ENCODE data around the gene SLC9A5. TPM values are rescaled to one million over a fixed set of nuclear protein-coding genes. Genes with fewer than 3 reads are reported as not detected.

The SLC9A5 gene
- total and polyA plus RNA-seq, 9 of the 15 experiments (the other 6 are each of a cell fraction or from before 2014, with no cell fraction given), result 0.06 to 3.1 (median 1.2) TPM

- TF ChIP-seq ZBTB33 (CRISPR knock-in tag; IDR thresholded peaks at IDR 0.05) (peak; percentile 44; the same call in 1 of the 2 replicates), ZC3H11A (IDR thresholded peaks at IDR 0.05; ENCODE audit: low read depth, low read length) (peak; percentile 18; the same call in 1 of the 2 replicates), TCF15 (CRISPR knock-in tag; IDR thresholded peaks at IDR 0.05) (no peak), CBFB (CRISPR knock-in tag; IDR thresholded peaks at IDR 0.05) (no peak), REST (IDR thresholded peaks at IDR 0.05; ENCODE audit: borderline replicate concordance) (peak; percentile 84), REST (CRISPR knock-in tag; IDR thresholded peaks at IDR 0.05; ENCODE audit: low read depth) (peak; percentile 56; the same call in 1 of the 2 replicates), ZFP1 (CRISPR knock-in tag; IDR thresholded peaks at IDR 0.05) (no peak), ZHX1 (conservative IDR thresholded peaks at IDR 0.05; ENCODE audit: low read length) (no peak)
Observed at GRCh38 chr16:67279296-67280089, 30.7 kb downstream of the SLC9A5 start, which contains the start of gene PLEKHG4 (continued).

Data from K562 (cell line).